Adrenal gland (tissue), 12 donors: ENCODE measurements around the gene PSMC3. TPM values are rescaled to one million over a fixed set of nuclear protein-coding genes. Genes with fewer than 3 reads are reported as not detected.
A peak's percentile ranks its signal among the peaks of the same experiment; 100 is the strongest.

Experiments used
- DNase-seq, 7 donors: peaks; one replicate each; pipeline ENCODE4 v3.0.0-alpha.2; 2019 to 2020
- H3K27ac ChIP-seq, 5 donors: fragments of 200-600 bp; sonication (generic) in 4 of 5; 1 replicate in 3 of 5; 2 replicates in 2 of 5; pipeline versions ENCODE4 v1.5.1 to v1.8.0; 2016 to 2020; ENCODE audit warnings: mild to moderate bottlenecking in 1 of 5
- H3K27me3 ChIP-seq: fragments of 200-600 bp; 2 replicates; pipeline ENCODE4 v1.8.0; 2021
- H3K36me3 ChIP-seq, 2 donors: fragments of 200-600 bp; replicated peaks in 1 of 2; 1 replicate in 1 of 2; 2 replicates in 1 of 2; pipeline versions ENCODE4 v1.5.1 to v1.8.0; 2018 to 2022
- H3K4me1 ChIP-seq, 2 donors: fragments of 200-600 bp; replicated peaks in 1 of 2; 1 replicate in 1 of 2; 2 replicates in 1 of 2; pipeline versions ENCODE4 v1.5.1 to v1.8.0; 2018 to 2021
- H3K4me3 ChIP-seq, 4 donors: fragments of 200-600 bp; sonication (generic) in 3 of 4; one replicate each; pipeline ENCODE4 v1.5.1; 2016 to 2018
- H3K9me3 ChIP-seq, 3 donors: fragments of 200-600 bp; sonication (generic) in 1 of 3; replicated peaks in 1 of 3; 1 replicate in 2 of 3; 2 replicates in 1 of 3; pipeline versions ENCODE4 v1.5.1 to v1.8.0; 2016 to 2021
- CTCF ChIP-seq, 6 experiments: fragments of 450-650 bp in 4 of 6; fragments of 200-600 bp in 2 of 6; sonication (generic) in 1 of 6; IDR thresholded peaks; 1 replicate in 5 of 6; 2 replicates in 1 of 6; pipeline versions ENCODE4 v1.5.1 to v1.8.0; 2016 to 2021; ENCODE audit warnings: antibody characterized with exemption in 6 of 6, mild to moderate bottlenecking in 2 of 6, moderate library complexity in 1 of 6
- POLR2A ChIP-seq, 2 donors: fragments of 450-650 bp; IDR thresholded peaks; one replicate each; pipeline ENCODE4 v1.6.1; 2017; ENCODE audit warnings: antibody characterized with exemption in 2 of 2, mild to moderate bottlenecking in 2 of 2, moderate library complexity in 1 of 2
- WGBS, 4 donors: extraction: QIAGEN DNeasy Blood & Tissue Kit in 2 of 4; methylation state at CpG; one replicate each; pipeline versions ENCODE4 v1.1.5 to v1.1.7; 2013 to 2017; 5-methylcytosine and 5-hydroxymethylcytosine counted together
- intact Hi-C, 2 donors: fragments of 100-400 bp; cut with DNase I; formaldehyde crosslinking; loops; one replicate each; pipeline versions ENCODE4 v1.14.1 to v1.15.0; 2022 to 2023
- polyA plus RNA-seq, 3 donors: library from polyadenylated mRNA; stranded (reverse); fragments of 200-250 nt in 2 of 3; fragments of 350-450 nt in 1 of 3; fragmentation: Illumina TruSeq in 1 of 3; extraction: RNeasy Lipid Tissue Mini Kit (QIAGEN cat#74804) in 1 of 3; gene quantifications; one replicate each; pipeline ENCODE4 v1.2.3, GENCODE V29; 2013 to 2014
- total RNA-seq, 9 donors: library from RNA; depleted of rRNA in 4 of 9; stranded (reverse); fragments of >200 nt in 4 of 9; fragments of 120-200 nt in 1 of 9; fragmentation: NEBNext Ultra II Directional in 1 of 9; extraction: Animal tissue kit (Norgen Biotek cat#: 25700) in 1 of 9; gene quantifications; one replicate each; pipeline versions ENCODE4 v1.1.0 to v1.2.4, GENCODE V29; 2013 to 2023
- donor health status: healthy with polysubstance abuse.
- donor health status: Bipolar disorder and iron deficiency.
- donor health status: DM: yes; HTN: yes; CAD: no.
- donor health status: DM: no; HTN: no; CAD: no.
- donor health status: DM: no; HTN: no; CAD: no.
- donor health status: DM: yes; HTN: yes; CAD: no.

The PSMC3 gene
- total and polyA plus RNA-seq, 12 donors: 85.4 to 291 (median 130) TPM

GRCh38 chr11:47448566-47449427, 22.6 kb upstream of the PSMC3 start, which contains the start of gene RAPSN:
Gene RAPSN, minus strand, starts transcription at chr11:47449136. Its CDS starts 172 bp downstream, at chr11:47448964.
- peak in 6 of 7 donors; percentile 38 to 71 (median 57) for DNase-seq
- Histone ChIP-seq H3K27ac (no peak within 1 kb of the TSS), H3K27me3 (no peaks in the 10 kb centered on the region), H3K4me1 (peaks cover 3 to 9% of the 10 kb centered on the region in 2 donors), H3K4me3 (no peak within 1 kb of the TSS), H3K9me3 (no peaks in the 10 kb centered on the region), H3K36me3 (no peaks in the 10 kb centered on the region)
- intact Hi-C loops: no loop called here
- 71 to 78% (median 73%) methylated on average over 11 to 32 of the region's 32 CpGs for WGBS, 4 donors
- no peak for TF ChIP-seq POLR2A (IDR thresholded peaks at IDR 0.05)
- TF ChIP-seq CTCF (IDR thresholded peaks at IDR 0.05): no peak

GRCh38 chr11:47447906-47448305, 21.7 kb upstream of the PSMC3 start:
- H3K4me3 ChIP-seq: no peak overlapping the region
- WGBS, 4 donors: 90 to 97% (median 93%) methylated on average over 8 to 12 of the region's 12 CpGs
- H3K27ac ChIP-seq: no peak overlapping the region
- DNase-seq: no peak
- H3K27me3 ChIP-seq: no peaks in the 10 kb centered on the region
- H3K4me1 ChIP-seq: peaks cover 3 to 9% of the 10 kb centered on the region in 2 donors
- intact Hi-C loops: no loop called here
- H3K36me3 ChIP-seq: no peaks in the 10 kb centered on the region
- H3K9me3 ChIP-seq: no peaks in the 10 kb centered on the region
- TF ChIP-seq POLR2A (IDR thresholded peaks at IDR 0.05) (no peak), CTCF (IDR thresholded peaks at IDR 0.05) (no peak)

- no peaks in the 10 kb centered on the region for H3K27me3 ChIP-seq
- no peak for TF ChIP-seq POLR2A (IDR thresholded peaks at IDR 0.05)
- TF ChIP-seq CTCF (IDR thresholded peaks at IDR 0.05): no peak
- no peak overlapping the region for H3K4me3 ChIP-seq
- no peak overlapping the region for H3K27ac ChIP-seq
- no peak for DNase-seq
- H3K36me3 ChIP-seq: no peaks in the 10 kb centered on the region
- no peaks in the 10 kb centered on the region for H3K9me3 ChIP-seq
- WGBS, 4 donors: 91 to 95% (median 93%) methylated on average over 8 to 9 of the region's 9 CpGs
- intact Hi-C loops: no loop called here
- peaks cover 3 to 9% of the 10 kb centered on the region in 2 donors for H3K4me1 ChIP-seq
Observed at GRCh38 chr11:47446833-47447232, 20.6 kb upstream of the PSMC3 start.

GRCh38 chr11:47445840-47446239, 19.6 kb upstream of the PSMC3 start:
- TF ChIP-seq POLR2A (IDR thresholded peaks at IDR 0.05) (no peak), CTCF (IDR thresholded peaks at IDR 0.05) (no peak)

More at GRCh38 chr11:47445840-47446239, 19.6 kb upstream of the PSMC3 start:
- WGBS, 4 donors: 94 to 98% (median 95%) methylated on average over 4 of the region's 4 CpGs
- intact Hi-C loops: no loop called here
- Histone ChIP-seq H3K27me3 (no peaks in the 10 kb centered on the region), H3K4me3 (no peak overlapping the region), H3K4me1 (peaks cover 3 to 9% of the 10 kb centered on the region in 2 donors), H3K36me3 (no peaks in the 10 kb centered on the region), H3K27ac (no peak overlapping the region), H3K9me3 (no peaks in the 10 kb centered on the region)
- DNase-seq: no peak
